Effector CD4-positive, alpha-beta T cell (primary cell): ENCODE results near the gene HDAC4.

ENCODE experiments used
- DNase-seq: peaks from one replicate; pipeline ENCODE4 v3.0.0-alpha.2; 2020

The HDAC4 gene

DNA sequence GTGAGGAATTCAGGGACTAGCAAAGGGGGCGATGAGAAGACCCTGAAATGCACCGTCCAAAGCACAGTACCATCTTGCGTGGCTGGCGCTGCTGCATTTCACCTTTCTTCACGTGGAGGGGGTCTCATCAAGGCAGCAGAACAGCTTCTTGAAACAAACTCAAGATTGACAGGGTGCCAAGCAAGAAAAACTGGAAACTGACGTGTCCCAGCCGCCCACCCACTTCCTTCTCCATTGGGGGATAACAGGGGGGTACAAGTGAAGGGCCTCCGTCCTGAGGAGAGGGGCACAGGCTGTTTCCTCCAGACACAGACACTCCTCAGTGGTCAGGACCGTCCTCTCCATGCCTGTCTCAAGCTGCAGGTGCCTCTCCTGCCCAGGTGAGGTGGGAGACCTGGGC lies 32.5 kb downstream of the HDAC4 start:
- DNase-seq = no peak

DNA sequence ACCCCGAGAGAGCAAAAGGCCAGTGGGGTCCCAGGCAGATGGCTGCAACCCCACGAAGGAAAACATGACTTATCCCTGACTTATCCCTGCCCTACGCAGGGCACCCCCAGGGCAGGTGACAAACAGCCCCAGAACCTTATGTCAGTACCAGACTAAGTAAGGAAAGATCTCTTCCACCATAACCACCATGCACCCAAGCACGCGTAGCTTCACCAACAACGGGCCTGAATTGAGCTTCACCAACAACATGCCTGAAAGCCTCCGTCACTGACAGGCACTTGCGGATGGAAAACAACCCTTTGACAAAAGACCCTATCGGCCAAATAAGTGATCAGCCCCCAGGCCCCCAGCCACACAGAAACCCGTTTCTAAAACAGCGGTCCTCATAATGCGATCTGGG lies 34.1 kb downstream of the HDAC4 start:
- DNase-seq = no peak

DNA sequence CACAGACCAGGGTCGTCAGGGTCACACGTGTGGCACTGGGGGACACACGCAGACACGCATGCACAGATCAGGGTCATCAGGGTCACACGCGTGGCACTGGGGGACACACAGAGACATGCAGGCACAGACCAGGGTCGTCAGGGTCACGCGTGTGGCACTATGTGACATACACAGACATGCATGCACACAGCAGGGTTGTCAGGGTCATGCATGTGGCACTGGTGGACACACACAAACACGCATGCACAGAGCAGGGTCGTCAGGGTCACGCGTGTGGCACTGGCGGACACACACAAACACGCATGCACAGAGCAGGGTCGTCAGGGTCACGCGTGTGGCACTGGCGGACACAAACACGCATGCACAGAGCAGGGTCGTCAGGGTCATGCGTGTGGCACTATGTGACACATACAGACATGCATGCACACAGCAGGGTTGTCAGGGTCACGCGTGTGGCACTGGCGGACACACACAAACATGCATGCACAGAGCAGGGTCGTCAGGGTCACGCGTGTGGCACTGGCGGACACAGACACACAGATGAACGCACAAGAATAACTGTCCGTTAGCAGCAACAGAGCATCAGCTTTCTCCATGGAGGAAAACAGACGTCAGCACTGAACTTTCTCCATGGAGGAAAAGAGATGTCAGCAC lies 34.9 kb downstream of the HDAC4 start:
- no peak for DNase-seq

DNA sequence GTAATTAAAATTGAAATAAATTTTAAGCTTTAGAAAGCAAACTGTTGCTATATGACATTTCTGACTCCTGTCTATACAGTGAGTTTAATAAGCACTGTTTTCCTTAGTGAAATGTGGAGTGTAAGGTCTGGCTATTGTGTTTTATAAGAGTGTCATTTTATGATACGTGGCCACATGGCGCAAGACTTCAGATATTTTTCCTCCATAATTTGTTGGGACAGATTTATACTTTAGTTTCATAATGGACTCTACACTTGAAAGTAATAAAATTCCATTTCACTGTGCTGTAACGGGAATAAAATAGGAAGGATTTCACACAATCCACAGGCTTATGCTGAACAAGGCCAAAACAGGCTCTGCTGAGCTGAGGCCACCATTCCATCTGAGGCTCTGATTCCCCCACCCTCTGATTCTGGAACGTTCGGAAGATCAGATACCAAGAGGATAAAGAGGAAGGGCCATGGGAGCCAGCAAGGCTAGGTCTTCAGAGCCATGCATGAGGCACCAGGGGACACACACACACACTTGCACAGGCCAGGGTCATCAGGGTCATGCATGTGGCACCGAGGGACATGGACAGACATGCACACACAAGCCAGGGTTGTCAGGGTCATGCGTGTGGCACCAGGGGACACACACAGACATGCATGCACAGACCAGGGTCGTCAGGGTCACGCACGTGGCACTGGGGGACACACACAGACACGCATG lies 35.6 kb downstream of the HDAC4 start:
- DNase-seq = no peak

DNA sequence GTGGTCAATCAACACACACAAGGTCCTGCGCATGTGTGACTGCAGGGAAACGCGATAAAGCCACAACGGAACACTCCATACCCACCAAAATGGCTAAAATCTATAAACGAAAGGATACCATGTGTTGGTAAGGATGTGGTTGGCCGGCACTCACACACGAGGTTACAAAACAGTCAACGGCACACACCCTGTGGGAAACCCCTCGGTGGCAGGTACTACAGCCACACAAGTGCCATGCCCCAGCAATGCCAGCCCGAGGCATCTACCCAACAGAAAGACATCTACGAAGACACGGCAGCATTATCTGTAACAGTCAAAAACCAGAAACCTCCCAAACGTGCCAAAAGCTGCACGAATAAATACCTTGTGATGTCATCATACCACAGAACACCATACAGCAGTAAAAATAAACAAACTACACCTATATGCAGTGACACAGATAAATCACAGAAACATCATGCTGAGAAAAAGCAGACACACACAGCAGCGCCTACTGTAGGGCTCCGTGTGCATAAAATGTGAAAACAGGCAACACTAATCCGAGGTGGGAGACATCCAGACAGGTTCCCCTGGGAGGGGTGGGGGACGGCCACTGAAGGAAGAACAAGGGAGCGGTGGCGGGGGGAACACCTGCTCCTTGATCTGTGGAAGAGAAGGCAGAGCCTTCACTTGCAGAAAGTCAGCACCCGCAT lies 36.7 kb downstream of the HDAC4 start:
- DNase-seq = no peak

DNA sequence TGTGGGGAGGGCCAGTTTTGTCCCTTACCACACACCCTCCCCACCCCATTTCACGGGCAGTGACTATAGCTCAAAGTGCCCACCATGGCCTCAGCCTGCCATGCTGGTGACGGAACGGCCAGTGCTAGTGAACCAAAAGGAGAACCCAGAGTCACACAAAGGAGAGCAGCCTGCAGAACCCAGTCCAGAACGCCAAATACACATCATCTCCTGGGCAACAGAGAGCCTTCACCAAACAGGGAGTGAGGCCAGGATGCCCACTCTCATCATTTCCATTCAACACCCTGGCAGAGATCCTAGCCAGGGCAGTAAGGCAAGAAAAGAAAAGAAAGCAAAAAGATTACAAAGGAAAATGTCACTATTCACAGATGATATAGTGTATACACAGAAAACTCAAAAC lies 38.3 kb downstream of the HDAC4 start:
- no peak for DNase-seq

DNA sequence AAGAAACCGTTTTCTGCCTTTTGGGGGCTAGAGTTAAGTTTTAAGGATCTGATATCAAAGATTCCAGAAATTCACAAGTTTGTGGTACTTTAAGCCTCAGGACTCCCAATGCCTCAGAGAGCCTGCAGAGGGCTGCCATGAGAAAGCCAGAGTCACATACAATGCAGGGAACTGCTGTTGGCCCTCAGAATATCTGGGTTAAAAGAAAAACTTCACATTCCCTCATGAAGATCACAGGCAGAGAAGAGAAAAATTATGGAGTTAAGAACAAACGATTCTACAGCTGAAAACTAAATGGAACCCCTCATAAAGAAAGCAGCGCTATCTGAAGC lies 39.5 kb downstream of the HDAC4 start:
- no peak for DNase-seq

DNA sequence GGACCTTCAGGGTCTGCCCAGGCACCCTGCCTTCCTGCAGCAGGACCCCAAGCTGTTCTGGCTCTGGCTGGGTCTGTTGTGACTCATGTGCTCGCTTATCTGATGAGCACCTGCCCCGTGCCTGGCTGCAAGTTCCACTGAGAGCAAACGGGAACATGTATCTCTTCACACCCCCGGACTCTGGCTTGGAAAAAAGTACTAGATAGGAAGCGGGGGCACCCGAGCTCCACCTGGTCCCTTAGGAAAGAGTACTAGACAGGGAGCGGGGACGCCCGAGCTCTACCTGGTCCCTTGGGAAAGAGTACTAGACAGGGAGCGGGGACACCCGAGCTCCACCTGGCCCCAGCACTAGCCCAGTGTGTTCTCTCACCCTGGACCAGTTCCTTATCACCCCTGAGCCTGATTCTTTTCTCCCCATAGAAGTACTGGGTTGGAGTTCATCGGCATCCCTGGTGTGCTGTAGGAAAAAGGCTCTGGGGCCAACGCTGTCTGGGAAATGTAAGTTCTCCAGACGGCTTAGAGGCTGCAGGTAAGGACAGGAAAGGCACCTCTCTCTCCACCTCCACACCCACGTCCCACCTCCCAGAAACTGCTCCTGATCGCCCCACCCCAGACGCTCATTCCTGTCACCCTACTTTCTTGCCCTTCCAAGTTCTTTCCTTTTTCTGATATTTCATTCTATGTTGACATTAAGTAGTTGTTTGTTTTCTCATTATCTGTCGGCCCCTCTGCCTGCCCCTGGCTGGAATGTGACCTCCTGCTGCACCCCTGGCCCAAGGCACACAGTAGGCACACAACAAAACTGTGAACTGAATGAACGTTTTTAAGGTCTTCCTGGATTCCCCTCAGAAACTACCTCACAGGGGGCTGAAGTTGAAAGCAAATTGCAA lies 40.2 kb downstream of the HDAC4 start:
- no peak for DNase-seq

DNA sequence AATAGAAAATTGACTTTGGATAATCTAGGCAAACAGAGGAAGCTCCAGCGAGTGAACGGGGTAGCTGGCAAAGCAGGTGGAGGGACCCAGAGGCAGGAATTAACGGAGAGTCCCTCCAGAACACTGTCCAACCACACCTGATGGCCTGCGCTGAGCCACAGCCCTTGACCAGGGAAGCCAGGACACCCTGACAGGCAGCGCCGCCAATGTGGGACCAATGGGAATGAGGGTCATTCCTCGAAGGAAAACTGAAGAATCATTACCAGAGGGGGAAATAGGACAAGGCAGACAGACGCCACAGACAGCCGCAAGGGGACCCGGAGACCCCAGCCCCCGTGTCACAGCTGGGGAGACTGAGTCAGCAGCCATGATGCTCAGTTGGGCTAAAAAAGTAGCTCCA lies 40.8 kb downstream of the HDAC4 start:
- no peak for DNase-seq

DNA sequence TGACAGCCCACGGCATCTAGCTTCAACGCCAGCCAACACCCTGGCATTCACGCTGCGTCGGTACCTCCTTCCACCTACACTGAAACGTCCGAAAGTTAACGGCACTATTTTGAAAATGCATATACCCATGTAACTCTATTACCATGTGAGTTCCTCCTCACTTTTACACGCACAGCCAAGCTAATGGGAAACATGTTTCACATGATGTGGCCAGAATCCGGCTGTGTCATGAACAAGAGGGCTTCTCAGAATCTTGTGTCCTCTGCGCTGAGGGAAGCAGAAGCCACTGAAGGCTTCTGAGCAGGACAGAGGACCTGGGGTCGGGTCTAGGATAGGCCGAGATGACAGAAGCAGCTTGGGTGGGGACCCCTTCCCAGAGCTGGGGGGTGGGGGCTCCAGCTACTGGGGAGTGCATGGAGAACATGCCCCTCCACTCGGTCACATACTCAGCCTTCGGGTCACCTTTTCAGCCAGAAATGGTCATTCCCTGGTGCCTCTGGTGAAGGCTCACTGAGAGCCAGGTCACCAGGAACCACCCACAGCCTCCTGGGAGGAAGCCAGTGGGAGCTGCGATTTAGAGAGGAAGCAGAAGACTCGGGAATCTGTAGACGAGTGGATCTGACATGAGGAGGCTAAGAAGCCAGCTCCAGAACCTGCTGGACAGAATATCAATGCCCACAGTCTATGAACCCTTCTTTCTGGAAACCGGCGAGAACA lies 41.5 kb downstream of the HDAC4 start:
- DNase-seq = no peak

DNA sequence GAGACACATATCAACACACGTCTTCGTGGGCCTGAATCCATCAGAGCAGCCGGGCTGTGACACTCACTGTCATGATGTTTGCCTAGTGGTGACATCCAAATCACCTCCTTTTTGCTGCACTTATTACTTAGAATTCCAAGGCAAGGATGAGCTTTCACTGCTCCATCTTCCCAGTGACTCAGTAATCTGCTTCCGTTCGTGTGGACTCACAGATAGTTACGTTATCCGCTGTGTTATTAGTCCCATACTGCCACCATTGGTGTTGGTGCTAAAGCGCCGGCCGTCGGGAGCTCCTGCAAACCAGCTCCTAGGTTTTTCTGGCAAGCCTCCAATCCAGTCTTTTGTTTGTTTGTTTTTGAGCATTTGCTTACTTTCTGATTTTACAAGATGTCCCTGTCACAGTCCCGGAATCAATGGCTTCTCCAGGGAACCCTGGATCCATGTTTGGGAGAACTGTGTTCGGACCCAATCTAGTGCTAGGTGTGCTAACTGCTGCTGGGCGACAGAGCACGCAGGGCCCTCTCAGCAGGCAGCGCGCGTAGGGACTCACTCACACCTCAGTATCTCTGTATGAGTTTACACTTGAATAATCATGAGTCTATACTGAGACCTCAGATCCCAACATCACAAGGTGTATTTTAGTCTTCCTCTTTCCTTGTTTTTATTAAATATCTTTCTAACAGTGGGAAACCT lies 42.6 kb downstream of the HDAC4 start:
- DNase-seq = no peak

DNA sequence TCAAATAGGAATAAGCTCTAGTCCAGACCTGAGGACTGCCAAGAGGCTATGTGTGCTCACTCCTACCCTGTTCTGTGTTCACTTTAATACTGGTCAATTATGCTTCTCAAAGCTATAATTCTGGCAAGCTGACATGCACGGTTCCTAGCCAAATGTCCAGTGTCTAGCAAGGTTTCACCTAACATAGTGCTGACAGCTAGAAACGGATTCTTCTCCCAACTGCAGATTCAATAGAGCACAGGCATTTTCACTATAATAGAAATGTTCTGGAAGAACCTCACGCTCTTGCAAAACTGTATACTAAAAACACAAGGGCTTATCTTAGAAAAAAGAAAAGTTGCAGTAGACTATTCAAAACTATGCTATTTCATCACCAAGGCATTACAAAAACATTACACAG lies 45.1 kb downstream of the HDAC4 start:
- DNase-seq = no peak

DNA sequence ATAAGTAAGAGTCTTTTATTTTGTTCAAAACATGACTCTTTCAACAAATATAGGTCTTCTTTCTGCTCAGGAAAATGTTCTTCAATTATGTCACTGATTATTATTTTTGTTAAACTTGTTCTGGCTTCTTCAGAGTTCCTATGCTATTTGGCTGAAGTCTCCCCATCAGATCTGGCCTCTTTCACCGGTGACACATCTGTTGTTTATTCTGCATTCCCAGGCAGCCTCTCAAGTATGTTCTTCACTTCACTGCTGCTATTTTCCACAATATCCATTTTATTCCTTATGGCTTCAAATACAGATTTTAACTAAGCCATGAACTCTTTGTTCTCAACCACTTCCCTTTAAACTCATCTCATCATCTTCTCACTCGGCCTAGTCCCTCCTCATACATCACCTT lies 45.7 kb downstream of the HDAC4 start:
- no peak for DNase-seq

DNA sequence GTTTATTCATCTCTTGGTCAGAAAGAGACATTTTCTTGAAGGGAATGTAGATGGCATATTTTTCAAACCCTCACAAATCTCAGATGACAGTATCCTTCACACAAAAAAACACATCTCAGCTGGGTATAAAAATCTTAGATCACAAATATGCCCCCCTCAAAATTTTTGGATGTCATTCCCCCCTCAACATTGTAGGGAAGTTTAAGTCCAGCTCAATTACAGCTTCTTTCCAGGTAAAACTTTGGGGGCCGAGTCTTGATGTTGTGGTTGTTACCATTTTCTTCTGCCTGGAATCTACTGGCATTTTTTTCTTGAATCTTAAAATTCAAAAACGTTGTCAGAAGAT lies 46.1 kb downstream of the HDAC4 start:
- no peak for DNase-seq

DNA sequence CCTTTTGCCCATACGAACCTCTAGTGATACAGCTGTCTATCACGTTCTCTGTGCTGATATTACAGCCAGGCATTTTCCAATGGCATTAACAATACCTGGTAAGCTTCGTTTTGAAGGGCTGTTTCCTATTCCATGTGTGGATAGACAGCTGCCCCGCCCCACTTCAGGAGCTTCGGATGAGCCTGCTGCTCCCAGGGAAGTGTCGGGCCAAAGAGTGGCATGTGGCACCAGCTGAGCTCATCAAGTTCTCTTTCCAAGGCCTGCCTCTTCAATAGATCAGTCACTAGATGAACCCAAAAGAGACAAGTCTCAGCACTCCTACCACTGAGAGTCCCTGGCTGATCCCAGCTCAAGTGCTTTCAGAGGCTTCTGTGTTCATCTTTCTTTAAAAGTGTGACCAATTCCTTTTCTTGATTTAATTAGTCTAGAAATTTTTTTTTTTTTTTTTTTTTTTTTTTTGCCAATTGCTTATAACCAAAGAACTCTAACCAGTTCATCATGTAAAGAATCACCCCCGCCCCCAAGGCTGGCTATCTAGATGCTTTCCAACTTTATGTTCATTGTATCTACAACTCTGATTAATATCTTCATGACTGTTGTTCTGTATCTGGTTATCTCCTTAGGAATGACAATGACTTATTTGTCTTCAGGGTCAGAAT lies 46.6 kb downstream of the HDAC4 start:
- no peak for DNase-seq

DNA sequence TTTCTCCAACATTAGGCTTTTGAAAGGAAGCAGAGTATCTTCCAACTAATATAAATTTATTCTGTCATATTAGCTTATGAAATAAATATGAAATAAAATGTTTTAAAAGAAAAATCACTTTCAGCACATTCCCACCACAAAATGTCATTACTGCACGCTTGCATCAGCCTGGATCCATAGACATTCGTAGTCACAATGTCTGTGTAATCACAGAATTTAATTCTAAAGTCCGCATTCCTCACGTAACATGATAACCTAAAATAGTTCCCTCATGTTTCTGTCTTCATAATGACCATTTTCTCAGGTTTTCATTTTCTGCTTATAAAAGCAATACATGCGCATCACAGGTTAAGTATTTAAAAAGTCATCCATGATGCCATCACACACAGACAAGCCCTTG lies 47.1 kb downstream of the HDAC4 start:
- DNase-seq = no peak

DNA sequence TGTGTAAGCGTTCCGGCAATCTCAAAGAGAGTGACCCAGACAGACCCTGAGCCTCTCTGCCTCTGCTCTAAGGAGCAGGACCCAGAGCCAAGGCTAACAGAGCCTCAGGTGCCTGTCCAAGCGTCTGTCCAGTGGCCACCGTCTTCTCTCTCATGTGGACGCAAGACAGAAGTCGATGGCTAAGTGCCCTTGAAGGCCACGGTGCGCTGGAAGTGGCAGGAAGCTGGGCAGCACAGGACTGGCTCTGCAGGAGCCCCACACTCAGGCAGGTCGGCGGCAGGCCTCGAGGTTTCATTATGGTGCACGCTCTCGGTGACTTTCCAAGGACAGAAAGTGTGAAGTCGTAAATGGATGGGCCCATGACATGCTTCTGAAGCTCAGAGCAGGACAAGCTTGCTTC lies 49.1 kb downstream of the HDAC4 start:
- DNase-seq = no peak

DNA sequence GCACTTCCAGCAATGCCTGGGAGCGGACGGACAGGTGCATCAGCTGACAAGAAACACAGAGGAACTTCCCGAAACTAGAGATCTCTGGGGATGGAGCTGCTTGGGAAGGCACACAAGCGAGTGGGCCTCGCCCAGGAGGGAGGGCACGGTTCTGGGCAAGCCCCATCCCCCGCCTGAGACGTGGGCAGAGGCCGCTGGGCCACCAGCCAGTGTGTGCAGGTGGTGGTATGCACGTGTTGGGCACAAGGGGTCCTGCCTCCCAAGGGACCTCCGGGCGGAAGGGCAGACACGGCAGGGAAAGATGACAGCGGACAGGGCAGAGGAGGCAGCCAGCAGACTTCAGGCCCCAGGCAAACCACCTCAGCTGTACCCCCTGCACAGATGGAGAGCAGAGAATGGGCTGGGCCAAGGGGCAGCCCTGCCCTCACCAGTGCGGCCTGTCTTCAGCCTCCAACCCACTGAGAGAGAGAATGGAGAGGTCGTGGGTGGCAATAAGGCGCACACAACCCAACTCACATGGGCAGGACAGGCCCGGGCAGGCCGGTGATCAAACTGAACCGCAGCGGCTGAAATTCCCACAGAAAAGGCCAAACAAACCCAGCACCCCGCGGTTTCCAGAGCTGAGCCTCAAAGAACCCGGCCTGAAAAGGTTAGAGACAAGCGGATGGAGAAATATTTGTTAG lies 51.2 kb downstream of the HDAC4 start:
- DNase-seq = no peak

DNA sequence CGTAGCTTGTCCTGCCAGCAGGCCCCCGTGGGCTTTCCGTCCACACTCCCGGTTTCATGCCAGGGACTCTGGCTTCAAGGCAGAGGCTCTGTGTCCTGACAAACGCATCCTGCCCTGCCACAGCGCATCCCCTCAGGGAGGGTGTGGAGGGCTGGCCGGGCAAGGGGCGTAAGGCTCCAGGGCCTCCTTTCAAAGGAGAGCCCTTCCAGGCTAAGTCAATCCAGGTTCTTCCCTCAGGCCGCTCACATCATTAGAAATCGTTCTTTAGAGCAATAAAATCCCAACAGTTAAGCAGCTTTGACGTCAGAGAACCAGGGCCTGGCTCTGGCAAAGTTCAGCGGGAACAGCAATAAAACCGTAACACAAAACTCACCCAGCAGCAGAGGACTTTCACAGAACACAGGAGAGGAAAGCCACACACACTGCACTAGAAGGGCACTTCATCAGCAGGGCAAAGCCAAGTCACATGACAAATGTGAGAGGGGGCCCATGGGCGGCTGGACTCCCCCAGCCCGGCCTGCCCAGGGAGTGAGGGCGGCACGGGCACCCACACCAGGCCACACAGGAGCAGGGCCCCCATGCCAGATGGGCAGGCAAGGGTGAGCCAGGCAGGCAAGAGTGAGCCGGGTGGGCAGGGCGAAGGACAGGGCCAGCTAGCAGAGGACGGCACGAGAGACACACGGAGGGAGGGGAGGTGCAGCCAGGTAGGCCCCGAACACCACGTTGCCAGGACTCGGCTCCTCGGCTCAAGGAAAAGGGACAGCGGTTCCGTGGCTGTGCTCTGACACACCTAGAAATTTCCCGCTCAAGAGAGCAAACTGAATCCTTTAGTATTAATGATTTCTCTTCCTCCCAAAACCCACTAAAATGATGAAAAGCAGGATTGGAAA lies 52.0 kb downstream of the HDAC4 start:
- no peak for DNase-seq

DNA sequence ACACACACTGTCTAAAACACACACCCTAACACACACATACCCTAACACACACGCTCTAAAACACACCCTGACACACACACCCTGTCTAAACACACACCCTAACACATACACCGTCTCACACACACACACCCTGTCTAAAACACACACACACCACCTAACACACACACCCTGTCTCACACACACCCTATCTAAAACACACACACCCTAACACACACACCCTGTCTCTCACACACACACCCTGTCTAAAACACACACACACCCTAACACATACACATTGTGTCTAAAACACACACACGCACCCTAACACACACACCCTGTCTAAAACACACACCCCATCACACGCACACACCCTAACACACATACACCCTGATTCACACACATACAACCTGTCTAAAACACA lies 54.1 kb downstream of the HDAC4 start:
- DNase-seq = no peak
